SK-N-SH treated with all-trans-retinoic acid at 6 μM for 48 hours (cell line): ENCODE data around the gene RTL1.

ENCODE experiments used
- ATAC-seq: fragments of 200-7000 bp; cut with Tn5 transposase; 3 replicates; pipeline ENCODE4 v1.9.1; 2020; ENCODE audit warnings: mild to moderate bottlenecking, moderate library complexity
- CREB5 ChIP-seq: fragments of 250-450 bp; sonication (Bioruptor Pico); IDR thresholded peaks from 2 replicates; pipeline ENCODE4 v1.5.1; 2020; ENCODE audit warnings: low read depth, mild to moderate bottlenecking, moderate library complexity
- CSDC2 ChIP-seq: fragments of 250-450 bp; sonication (Bioruptor Pico); IDR thresholded peaks from 2 replicates; pipeline ENCODE4 v1.5.0; 2020; ENCODE audit warnings: mild to moderate bottlenecking, moderate library complexity
- ESRRG ChIP-seq: fragments of 250-450 bp; sonication (Bioruptor Pico); IDR thresholded peaks from 2 replicates; pipeline ENCODE4 v1.6.1; 2021; ENCODE audit warnings: mild to moderate bottlenecking
- PATZ1 ChIP-seq: fragments of 250-450 bp; sonication (Bioruptor Pico); IDR thresholded peaks from 2 replicates; pipeline ENCODE4 v1.8.0; 2020; ENCODE audit warnings: mild to moderate bottlenecking, moderate library complexity, borderline replicate concordance
- PPARA ChIP-seq: fragments of 250-450 bp; sonication (Bioruptor Pico); IDR thresholded peaks from 2 replicates; pipeline ENCODE4 v1.5.0; 2020; ENCODE audit warnings: mild to moderate bottlenecking, borderline replicate concordance
- ZC3H10 ChIP-seq: fragments of 250-450 bp; sonication (Bioruptor Pico); IDR thresholded peaks from 2 replicates; pipeline ENCODE4 v1.5.1; 2021; ENCODE audit warnings: mild to moderate bottlenecking, moderate library complexity
- ZFP3 ChIP-seq: fragments of 250-450 bp; sonication (Bioruptor Pico); IDR thresholded peaks from 2 replicates; pipeline ENCODE4 v1.5.0; 2020; ENCODE audit warnings: mild to moderate bottlenecking, moderate library complexity
- ZNF70 ChIP-seq: fragments of 450-650 bp; formaldehyde crosslinking; IDR thresholded peaks from 2 replicates; pipeline ENCODE4 v1.5.0; 2020; ENCODE audit warnings: mild to moderate bottlenecking, moderate library complexity
- ZNF8 ChIP-seq: fragments of 450-650 bp; formaldehyde crosslinking; IDR thresholded peaks from 2 replicates; pipeline ENCODE4 v1.5.0; 2020; ENCODE audit warnings: mild to moderate bottlenecking, moderate library complexity

Gene RTL1

GRCh38 chr14:100830681-100831080 lies 72.8 kb downstream of the RTL1 start:
- ATAC-seq: no peak
- TF ChIP-seq PPARA (no peak), ZC3H10 (CRISPR knock-in tag) (no peak), ZFP3 (CRISPR knock-in tag) (no peak), ZNF8 (no peak), CSDC2 (CRISPR knock-in tag) (no peak), PATZ1 (CRISPR knock-in tag) (no peak), ZNF70 (CRISPR knock-in tag) (no peak), ESRRG (no peak), CREB5 (no peak)
